ENCODE results near the gene ZFP36L2. TPM values are rescaled to one million over a fixed set of nuclear protein-coding genes. Genes with fewer than 3 reads are reported as not detected.
"Not testable (repeated sequence)": the region's sequence is repeated elsewhere in the genome, so short reads cannot be mapped to it uniquely, and the experiment has no call there.

Gene ZFP36L2
- total RNA-seq, 3 donors from 2014 or later = 111 to 155 (median 124) TPM

DNA sequence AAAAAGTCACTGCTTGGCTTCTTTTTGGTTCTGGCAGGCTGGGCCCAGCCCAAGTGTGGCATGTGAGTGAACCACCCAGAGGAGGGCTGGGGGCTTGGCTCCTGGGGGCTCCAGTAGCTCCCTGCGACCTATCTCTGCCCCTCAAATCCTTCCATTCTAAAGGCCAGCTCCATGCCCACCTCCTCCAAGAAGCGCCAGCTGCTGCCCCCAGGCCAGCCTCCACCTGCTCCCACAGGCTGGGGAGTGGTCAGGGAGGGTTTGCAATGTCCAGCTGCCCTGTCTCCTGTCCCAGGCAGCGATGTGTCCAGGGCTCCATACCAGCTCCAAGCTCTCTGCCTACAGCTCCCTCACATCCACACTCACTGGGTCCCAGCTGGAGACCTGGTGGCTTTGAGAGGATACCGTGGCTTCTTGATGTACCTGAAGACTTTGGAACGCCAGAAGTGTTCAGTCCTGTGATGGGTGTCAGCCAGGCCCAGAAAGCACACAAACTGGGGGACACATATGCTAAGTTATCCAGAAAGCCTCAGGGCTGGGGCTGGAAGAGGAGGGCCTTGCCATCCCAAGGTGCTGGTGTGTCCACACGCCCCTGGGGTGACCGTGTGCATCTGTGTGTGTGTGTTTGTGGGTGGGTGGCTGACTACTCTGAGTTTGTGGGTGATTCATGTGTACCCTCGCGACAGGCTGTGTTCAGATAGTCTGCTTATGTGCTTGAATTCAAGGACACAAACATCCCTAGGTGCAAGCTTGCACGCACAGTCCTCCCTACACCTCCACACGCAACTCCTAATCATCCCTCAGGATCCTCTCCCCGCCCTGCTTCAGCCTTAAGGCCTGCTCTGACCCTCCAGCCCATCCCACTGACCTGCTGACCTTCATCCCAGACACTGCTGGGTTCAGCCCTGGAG, 33.4 kb downstream of the ZFP36L2 start:
- intact Hi-C loops (cut with DNase I; ENCODE audit: low total_unique reads) = no loop called here

DNA sequence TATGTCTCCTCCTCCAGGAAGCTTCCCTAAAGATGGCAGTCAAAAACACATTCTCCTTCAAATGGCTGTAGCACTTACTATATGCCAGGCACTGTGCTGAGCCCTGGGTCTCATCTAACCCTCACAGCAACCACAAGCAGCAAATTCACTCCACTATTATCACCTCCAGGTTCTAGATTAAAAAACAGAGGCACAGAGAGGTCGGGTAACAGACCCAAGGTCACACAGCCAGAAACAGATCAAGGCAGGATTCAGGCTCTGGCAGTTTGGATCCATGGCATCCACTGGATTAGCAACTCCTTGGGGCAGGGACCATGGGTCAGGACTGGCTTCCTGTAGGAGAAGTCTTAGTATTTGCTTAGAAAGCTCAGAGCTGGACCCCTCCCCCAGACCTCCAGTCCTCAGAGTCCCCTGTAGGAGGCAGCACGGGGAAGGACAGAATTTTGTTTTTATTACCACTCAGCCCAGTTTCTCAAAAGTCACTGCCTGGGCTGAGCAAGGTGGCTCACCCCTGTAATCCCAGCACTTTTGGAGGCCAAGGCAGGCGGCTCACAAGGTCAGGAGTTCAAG, 34.4 kb downstream of the ZFP36L2 start:
- Histone ChIP-seq H3K4me1 (no peaks in the 10 kb centered on the region), H3K27ac (no peak overlapping the region), H3K9me3 (no peaks in the 10 kb centered on the region), H3K4me3 (no peak overlapping the region), H3K27me3 (no peaks in the 10 kb centered on the region), H3K36me3 (no peaks in the 10 kb centered on the region)
- intact Hi-C loops (cut with DNase I; ENCODE audit: low total_unique reads) = no loop called here
- no peak for DNase-seq (ENCODE audit: low spot score in 2 of 2)
- TF ChIP-seq POLR2A (IDR thresholded peaks at IDR 0.05) (no peak), POLR2AphosphoS5 (IDR thresholded peaks at IDR 0.05) (no peak)
- TF ChIP-seq, protein P1, sequence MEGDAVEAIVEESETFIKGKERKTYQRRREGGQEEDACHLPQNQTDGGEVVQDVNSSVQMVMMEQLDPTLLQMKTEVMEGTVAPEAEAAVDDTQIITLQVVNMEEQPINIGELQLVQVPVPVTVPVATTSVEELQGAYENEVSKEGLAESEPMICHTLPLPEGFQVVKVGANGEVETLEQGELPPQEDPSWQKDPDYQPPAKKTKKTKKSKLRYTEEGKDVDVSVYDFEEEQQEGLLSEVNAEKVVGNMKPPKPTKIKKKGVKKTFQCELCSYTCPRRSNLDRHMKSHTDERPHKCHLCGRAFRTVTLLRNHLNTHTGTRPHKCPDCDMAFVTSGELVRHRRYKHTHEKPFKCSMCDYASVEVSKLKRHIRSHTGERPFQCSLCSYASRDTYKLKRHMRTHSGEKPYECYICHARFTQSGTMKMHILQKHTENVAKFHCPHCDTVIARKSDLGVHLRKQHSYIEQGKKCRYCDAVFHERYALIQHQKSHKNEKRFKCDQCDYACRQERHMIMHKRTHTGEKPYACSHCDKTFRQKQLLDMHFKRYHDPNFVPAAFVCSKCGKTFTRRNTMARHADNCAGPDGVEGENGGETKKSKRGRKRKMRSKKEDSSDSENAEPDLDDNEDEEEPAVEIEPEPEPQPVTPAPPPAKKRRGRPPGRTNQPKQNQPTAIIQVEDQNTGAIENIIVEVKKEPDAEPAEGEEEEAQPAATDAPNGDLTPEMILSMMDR (IDR thresholded peaks at IDR 0.05) = no peak

More for the DNA sequence above, 33.4 kb downstream of the ZFP36L2 start:
- H3K27me3 ChIP-seq = no peaks in the 10 kb centered on the region
- H3K36me3 ChIP-seq = no peaks in the 10 kb centered on the region
- no peak for DNase-seq (ENCODE audit: low spot score in 2 of 2)
- no peaks in the 10 kb centered on the region for H3K9me3 ChIP-seq
- H3K4me1 ChIP-seq = no peaks in the 10 kb centered on the region
- H3K27ac ChIP-seq = no peak overlapping the region
- H3K4me3 ChIP-seq = no peak overlapping the region
- TF ChIP-seq POLR2A (IDR thresholded peaks at IDR 0.05) = no peak
- TF ChIP-seq POLR2AphosphoS5 (IDR thresholded peaks at IDR 0.05) = no peak
- TF ChIP-seq, protein P1 (IDR thresholded peaks at IDR 0.05) = no peak

DNA sequence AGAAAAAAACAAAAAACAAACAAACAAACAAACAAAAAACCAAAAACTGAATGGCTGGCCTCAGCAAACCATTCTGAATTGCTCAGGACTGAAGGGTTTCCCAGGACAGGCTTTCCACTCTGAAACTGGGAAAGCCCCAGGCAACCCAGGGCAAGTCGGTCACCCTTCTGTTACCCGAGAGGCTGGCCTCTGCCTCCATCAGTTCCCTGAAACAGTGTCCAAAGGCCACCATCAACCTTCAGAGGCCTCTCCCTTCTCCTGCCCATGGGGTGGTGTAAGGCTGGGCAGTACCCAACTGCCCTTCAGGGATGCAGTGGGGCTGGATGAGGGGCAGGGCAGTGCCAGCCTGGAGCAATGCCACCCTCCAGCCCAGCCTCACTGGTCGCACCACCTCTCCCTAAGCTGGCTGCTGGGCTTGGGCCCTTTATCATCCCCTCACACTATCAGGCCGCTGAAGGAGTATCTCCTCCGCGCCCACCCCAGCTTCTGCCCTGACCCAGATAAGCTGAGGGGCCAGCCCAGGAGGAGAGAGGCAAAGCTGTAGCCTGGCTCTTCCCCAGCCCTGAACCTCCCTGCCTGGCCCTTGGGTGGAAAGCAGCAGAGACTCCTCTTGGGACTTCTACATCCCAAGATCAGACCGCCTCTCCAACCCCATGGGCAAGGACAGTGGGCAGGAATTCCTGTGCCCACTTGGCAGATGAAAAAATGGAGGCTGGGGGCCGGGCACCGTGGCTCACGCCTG, 35.9 kb downstream of the ZFP36L2 start:
- H3K4me3 ChIP-seq = no peak overlapping the region
- H3K36me3 ChIP-seq = no peaks in the 10 kb centered on the region
- intact Hi-C loops (cut with DNase I; ENCODE audit: low total_unique reads) = no loop called here
- DNase-seq (ENCODE audit: low spot score in 2 of 2) = no peak
- H3K27me3 ChIP-seq = no peaks in the 10 kb centered on the region
- no peaks in the 10 kb centered on the region for H3K4me1 ChIP-seq
- TF ChIP-seq POLR2A (IDR thresholded peaks at IDR 0.05) (no peak), POLR2AphosphoS5 (IDR thresholded peaks at IDR 0.05) (no peak)
- TF ChIP-seq, protein P1 (IDR thresholded peaks at IDR 0.05) = no peak
- H3K9me3 ChIP-seq = no peaks in the 10 kb centered on the region
- H3K27ac ChIP-seq = no peak overlapping the region

DNA sequence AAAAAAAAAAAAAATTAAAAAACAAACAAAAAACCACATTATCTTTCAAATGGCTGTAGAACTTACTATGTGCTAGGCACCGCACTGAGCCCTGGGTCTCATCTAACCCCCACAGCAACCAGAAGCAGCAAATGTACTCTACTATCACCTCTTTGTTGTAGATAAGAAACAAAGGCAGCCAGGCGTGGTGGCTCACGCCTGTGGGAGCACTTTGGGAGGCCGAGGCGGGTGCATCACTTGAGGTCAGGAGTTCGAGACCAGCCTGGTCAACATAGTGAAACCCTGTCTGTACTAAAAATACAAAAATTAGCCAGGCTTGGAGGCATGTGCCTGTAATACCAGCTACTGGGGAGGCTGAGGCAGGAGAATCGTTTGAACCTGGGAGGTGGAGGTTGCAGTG, 36.5 kb downstream of the ZFP36L2 start:
- intact Hi-C loops (cut with DNase I; ENCODE audit: low total_unique reads) = not testable (repeated sequence)

DNA sequence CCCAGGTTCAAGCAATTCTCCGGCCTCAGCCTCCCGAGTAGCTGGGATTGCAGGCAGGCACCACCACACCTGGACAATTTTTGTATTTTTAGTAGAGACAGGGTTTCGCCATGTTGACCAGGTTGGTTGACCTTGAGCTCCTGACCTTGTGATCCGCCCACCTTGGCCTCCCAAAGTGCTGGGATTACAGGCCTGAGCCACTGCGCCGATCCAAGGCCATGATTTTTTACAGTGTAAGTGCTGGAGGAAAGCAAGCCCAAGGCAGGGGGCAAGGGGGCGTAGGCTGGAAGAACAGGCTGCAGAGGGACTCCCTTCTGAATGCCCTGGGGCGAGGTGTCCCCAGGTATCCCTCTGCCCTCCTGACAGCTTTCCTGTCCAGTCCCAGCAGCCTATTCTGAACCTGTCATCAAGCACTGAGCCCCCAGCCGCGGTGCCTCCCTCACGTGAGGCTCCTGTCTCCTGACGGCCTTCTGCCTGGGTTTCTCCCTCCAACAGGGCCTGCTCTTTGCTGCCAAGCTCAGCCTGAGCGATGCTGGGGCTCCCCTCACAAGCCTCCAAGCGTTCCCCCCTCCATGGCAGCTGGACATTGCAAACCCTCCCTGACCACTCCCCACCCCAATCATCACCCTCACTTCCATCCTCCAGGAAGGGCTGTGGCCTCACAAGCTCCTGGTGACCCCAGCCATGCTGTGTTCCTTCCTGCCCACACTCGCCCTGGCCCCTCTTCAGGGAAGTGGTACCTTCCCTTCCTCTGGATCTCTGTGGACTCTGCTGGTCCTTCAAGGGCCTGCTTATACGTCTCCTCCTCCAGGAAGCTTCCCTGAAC, 37.6 kb downstream of the ZFP36L2 start:
- no peaks in the 10 kb centered on the region for H3K27me3 ChIP-seq
- no peaks in the 10 kb centered on the region for H3K9me3 ChIP-seq
- intact Hi-C loops (cut with DNase I; ENCODE audit: low total_unique reads) = no loop called here
- no peak overlapping the region for H3K4me3 ChIP-seq
- H3K36me3 ChIP-seq = no peaks in the 10 kb centered on the region
- no peak for DNase-seq (ENCODE audit: low spot score in 2 of 2)
- TF ChIP-seq, protein P1 (IDR thresholded peaks at IDR 0.05) = no peak
- no peak for TF ChIP-seq POLR2A (IDR thresholded peaks at IDR 0.05)
- no peak for TF ChIP-seq POLR2AphosphoS5 (IDR thresholded peaks at IDR 0.05)
- no peak overlapping the region for H3K27ac ChIP-seq
- H3K4me1 ChIP-seq = no peaks in the 10 kb centered on the region

More for the DNA sequence above, 36.5 kb downstream of the ZFP36L2 start:
- DNase-seq (ENCODE audit: low spot score in 2 of 2); H3K27ac ChIP-seq; H3K9me3 ChIP-seq; H3K36me3 ChIP-seq; H3K27me3 ChIP-seq; H3K4me3 ChIP-seq; H3K4me1 ChIP-seq: not testable (repeated sequence)
